ENCODE results near the gene KRT74.

The KRT74 gene

DNA sequence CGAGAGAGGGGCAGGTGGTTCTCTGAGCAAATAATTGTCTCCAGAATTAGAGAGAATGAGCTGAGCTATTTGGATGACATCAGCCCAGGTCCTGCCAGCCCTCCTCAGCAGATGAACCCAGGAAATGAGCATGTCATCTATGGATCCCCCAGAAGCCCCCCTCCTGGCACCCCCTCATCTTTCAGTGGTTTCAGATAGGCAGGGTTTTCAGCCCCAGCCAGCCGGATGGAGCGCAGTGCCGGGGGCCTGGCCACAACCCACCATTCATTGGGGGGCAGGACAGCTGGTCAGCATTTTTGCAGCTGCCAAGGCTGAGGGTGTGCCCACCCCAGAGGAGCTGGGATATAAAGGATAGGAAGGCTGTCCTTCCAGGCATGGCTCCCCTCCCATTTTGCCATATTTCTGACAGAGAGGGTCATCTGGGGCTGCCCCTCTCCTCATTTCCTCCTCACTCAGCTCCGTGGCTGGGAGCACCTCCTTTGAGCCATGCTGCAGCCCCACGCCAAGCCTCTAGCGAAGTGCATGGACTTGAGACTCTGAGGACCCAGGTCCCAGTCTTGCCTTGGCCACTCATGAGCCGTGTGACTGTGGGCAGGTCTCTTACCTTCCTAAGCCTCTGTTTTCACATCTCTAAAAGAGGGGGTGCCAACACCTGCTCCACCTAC lies 14.7 kb downstream of the KRT74 start:
- in situ Hi-C loops (cut with HindIII; ENCODE audit: low sequenced_read_pairs): no loop called here
- no peak for DNase-seq (ENCODE audit: low read depth, low spot score)
- TF ChIP-seq, protein P1, sequence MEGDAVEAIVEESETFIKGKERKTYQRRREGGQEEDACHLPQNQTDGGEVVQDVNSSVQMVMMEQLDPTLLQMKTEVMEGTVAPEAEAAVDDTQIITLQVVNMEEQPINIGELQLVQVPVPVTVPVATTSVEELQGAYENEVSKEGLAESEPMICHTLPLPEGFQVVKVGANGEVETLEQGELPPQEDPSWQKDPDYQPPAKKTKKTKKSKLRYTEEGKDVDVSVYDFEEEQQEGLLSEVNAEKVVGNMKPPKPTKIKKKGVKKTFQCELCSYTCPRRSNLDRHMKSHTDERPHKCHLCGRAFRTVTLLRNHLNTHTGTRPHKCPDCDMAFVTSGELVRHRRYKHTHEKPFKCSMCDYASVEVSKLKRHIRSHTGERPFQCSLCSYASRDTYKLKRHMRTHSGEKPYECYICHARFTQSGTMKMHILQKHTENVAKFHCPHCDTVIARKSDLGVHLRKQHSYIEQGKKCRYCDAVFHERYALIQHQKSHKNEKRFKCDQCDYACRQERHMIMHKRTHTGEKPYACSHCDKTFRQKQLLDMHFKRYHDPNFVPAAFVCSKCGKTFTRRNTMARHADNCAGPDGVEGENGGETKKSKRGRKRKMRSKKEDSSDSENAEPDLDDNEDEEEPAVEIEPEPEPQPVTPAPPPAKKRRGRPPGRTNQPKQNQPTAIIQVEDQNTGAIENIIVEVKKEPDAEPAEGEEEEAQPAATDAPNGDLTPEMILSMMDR (IDR thresholded peaks at IDR 0.05; ENCODE audit: low read depth, low read length): no peak
- H3K4me3 ChIP-seq (ENCODE audit: low read depth, low read length): no peak overlapping the region

DNA sequence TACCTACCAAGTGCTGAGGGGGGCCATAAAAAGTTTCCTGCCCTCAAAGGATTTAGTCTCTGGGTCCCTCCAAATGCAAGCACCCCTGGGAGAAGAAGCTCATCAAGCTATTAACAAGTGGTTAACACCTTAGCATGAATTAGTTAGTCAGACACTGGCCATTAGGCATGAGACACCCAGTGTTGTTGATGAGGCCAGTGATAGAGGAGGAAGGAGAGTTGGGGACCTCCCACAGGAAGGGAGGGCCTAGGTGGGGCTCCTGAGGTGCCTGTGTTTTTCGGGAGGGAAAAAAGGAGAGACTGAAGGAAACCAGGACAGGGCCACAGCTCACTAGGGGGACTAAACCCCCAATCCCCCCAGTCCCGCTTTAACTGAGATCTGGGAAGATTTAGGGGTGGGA lies 16.2 kb downstream of the KRT74 start:
- in situ Hi-C loops (cut with HindIII; ENCODE audit: low sequenced_read_pairs): no loop called here
- TF ChIP-seq, protein P1 (IDR thresholded peaks at IDR 0.05; ENCODE audit: low read depth, low read length): no peak
- no peak for DNase-seq (ENCODE audit: low read depth, low spot score)
- H3K4me3 ChIP-seq (ENCODE audit: low read depth, low read length): no peak overlapping the region

- in situ Hi-C loops (cut with HindIII; ENCODE audit: low sequenced_read_pairs): no loop called here
- no peak overlapping the region for H3K4me3 ChIP-seq (ENCODE audit: low read depth, low read length)
- no peak for DNase-seq (ENCODE audit: low read depth, low spot score)
- TF ChIP-seq, protein P1 (IDR thresholded peaks at IDR 0.05; ENCODE audit: low read depth, low read length): no peak
Observed at GRCh38 chr12:52555577-52555976, 18.1 kb downstream of the KRT74 start.

DNA sequence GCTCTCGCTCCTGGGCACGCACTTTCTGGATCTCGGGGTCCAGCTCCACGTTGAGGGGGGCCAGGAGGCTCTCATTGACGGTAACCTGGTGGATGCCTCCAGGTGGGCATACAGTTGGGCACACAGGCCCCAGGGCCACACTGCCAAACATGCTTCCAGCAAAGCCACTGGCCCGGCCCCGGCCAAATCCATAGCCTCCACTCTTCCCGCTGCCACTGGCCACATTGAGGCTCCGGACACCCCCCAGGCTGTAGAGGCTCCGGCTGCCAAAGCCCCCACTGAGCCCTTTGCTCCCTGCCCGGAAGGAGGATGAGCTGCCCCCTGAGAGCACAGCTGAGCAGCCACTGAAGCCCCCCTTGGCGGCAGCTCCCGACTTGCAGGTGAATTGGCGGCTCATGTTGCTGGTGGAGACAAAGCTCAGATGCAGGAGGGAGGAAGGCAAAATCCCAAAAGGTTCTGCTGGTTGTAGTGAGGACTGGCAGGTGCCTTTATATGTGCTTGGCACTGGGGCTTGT lies 20.9 kb downstream of the KRT74 start, which contains the start of gene KRT71:
Gene KRT71 (minus strand): TSS at position 465 of the 515 bp plus-strand sequence. CDS start 68 bp downstream, at position 397.
- TF ChIP-seq, protein P1 (IDR thresholded peaks at IDR 0.05; ENCODE audit: low read depth, low read length): no peak
- H3K4me3 ChIP-seq (ENCODE audit: low read depth, low read length): no peak within 1 kb of the TSS
- no peak for DNase-seq (ENCODE audit: low read depth, low spot score)
- in situ Hi-C loops (cut with HindIII; ENCODE audit: low sequenced_read_pairs): no loop called here

GRCh38 chr12:52552055-52552454 lies 21.6 kb downstream of the KRT74 start:
- in situ Hi-C loops (cut with HindIII; ENCODE audit: low sequenced_read_pairs): no loop called here
- H3K4me3 ChIP-seq (ENCODE audit: low read depth, low read length): no peak overlapping the region
- DNase-seq (ENCODE audit: low read depth, low spot score): no peak
- TF ChIP-seq, protein P1 (IDR thresholded peaks at IDR 0.05; ENCODE audit: low read depth, low read length): no peak

DNA sequence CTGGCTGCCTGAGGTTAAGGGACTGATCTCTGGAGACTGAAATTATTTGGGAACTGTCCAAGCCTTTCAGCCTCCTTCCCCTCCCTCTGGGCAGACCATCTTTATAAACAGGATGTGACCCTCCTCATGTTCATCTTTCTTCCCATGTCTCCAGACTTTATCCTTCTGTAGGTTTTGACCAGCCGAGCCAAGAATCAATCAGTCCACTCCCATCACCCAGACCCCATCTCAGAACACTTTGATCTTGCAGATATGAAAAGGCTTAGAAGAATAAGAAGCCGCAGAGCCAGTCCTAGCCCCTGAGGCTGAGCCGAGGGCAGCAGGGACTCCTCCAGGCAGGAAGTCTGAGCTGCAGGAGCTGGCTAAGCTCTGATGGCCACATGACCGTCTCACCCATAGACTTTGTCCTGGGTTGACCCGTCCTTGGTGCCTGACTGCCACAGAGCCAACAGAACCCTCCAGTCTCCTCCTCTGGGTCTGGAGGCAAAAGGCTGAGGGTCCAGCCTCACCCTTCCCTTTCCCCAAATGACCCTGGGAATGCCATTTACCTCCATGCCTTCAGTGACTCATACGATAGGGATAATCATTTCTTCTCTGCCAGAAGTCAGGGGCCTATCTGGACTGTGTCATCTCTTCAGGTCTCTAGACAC lies 22.3 kb downstream of the KRT74 start:
- no peak overlapping the region for H3K4me3 ChIP-seq (ENCODE audit: low read depth, low read length)
- TF ChIP-seq, protein P1 (IDR thresholded peaks at IDR 0.05; ENCODE audit: low read depth, low read length): no peak
- DNase-seq (ENCODE audit: low read depth, low spot score): no peak
- in situ Hi-C loops (cut with HindIII; ENCODE audit: low sequenced_read_pairs): no loop called here
